Thyroid gland (tissue), 4 donors: ENCODE measurements around the gene WSB2.

ENCODE experiments used
- CTCF ChIP-seq, 6 experiments: fragments of 200-600 bp in 3 of 6; fragments of 450-650 bp in 3 of 6; sonication (generic) in 3 of 6; IDR thresholded peaks; one replicate each; pipeline ENCODE4 v1.5.1; 2016 to 2019; ENCODE audit warnings: antibody characterized with exemption in 6 of 6, mild to moderate bottlenecking in 2 of 6, inconsistent platforms in 1 of 6, moderate library complexity in 1 of 6
- POLR2A ChIP-seq, 2 donors: fragments of 450-650 bp; IDR thresholded peaks; one replicate each; pipeline ENCODE4 v1.6.1; 2017; ENCODE audit warnings: antibody characterized with exemption in 2 of 2, mild to moderate bottlenecking in 2 of 2, moderate library complexity in 1 of 2

DNA sequence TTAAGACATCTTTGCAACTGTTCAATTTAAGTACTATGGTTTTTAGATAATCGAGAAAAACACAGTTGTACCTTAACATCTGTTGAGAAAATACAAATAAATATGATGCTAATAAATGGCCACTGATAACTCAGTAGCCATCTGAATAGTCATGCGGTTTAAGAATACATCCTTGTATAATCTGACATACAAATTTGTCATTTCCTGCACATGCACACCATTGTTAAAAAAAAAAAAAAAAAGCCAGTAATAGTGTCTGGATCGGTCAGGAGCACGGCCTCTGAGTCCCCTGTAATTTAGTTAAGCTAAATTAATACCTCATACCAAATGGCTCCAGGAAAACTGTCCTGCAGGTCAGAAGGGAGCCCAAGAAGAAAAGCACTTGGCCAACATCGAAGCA is 27.7 kb downstream of the WSB2 start:
- TF ChIP-seq CTCF (IDR thresholded peaks at IDR 0.05) (no peak), POLR2A (IDR thresholded peaks at IDR 0.05) (no peak)
